Suprapubic skin (tissue), 4 donors: ENCODE measurements around the gene TBKBP1.
"Not testable (repeated sequence)": the region's sequence is repeated elsewhere in the genome, so short reads cannot be mapped to it uniquely, and the experiment has no call there.

Experiments
- CTCF ChIP-seq, 2 donors: fragments of 200-600 bp in 1 of 2; fragments of 450-650 bp in 1 of 2; sonication (generic) in 1 of 2; IDR thresholded peaks; one replicate each; pipeline ENCODE4 v1.5.1; 2016 to 2019; ENCODE audit warnings: antibody characterized with exemption in 2 of 2, mild to moderate bottlenecking in 1 of 2, moderate library complexity in 1 of 2
- EP300 ChIP-seq: sonication (generic); formaldehyde crosslinking; IDR thresholded peaks from one replicate; pipeline ENCODE4 v1.6.1; 2017; ENCODE audit warnings: antibody characterized with exemption
- POLR2A ChIP-seq, 2 donors: fragments of 450-650 bp; IDR thresholded peaks; one replicate each; pipeline ENCODE4 v1.6.1; 2017; ENCODE audit warnings: antibody characterized with exemption in 2 of 2, mild to moderate bottlenecking in 2 of 2, moderate library complexity in 2 of 2
- POLR2AphosphoS5 ChIP-seq, 3 donors: sonication (generic); formaldehyde crosslinking; IDR thresholded peaks; one replicate each; pipeline ENCODE4 v1.6.1; 2017; ENCODE audit warnings: antibody characterized with exemption in 3 of 3

DNA sequence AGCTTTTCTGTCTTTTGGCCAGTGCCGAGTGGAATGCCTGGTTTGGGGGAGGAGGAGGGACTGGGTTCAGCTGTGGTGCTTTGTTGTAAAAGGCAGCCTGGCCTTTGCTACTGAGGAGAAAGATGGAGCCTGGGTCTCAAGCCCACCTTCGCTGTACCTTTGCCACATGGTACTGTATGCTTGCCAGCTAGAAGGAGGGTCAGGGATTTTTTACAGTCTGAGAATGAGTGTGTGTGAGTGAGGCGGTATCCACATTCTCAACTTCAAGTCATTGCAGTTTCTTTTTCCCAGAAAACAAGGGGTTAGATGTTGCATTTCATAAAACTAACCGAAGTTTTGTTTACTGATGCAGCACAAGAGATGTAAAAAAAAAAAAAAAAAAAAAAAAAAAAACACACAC, 11.2 kb upstream of the TBKBP1 start:
- TF ChIP-seq POLR2A (IDR thresholded peaks at IDR 0.05); CTCF (IDR thresholded peaks at IDR 0.05); POLR2AphosphoS5 (IDR thresholded peaks at IDR 0.05); EP300: not testable (repeated sequence)
